T-helper 2 cell treated with Interferon-gamma antibody and Interleukin-4, amounts not matched to agents 5 μg/mL and 100 μg/mL, for 36 hours (primary cell): ENCODE data around the gene CEP68.
"Not testable (repeated sequence)": the region's sequence is repeated elsewhere in the genome, so short reads cannot be mapped to it uniquely, and the experiment has no call there.

Experiments
- DNase-seq: peaks from one replicate; pipeline ENCODE4 v3.0.0; 2021; ENCODE audit warnings: low spot score
- H3K27ac Mint-ChIP-seq: one replicate; pipeline ENCODE4 v1.8.0; 2021; ENCODE audit warnings: mild to moderate bottlenecking, mixed read lengths
- H3K27me3 Mint-ChIP-seq: one replicate; pipeline ENCODE4 v1.8.0; 2021; ENCODE audit warnings: low read depth, mixed read lengths
- H3K36me3 Mint-ChIP-seq: one replicate; pipeline ENCODE4 v1.8.0; 2021; ENCODE audit warnings: low read depth, mixed read lengths
- H3K4me1 Mint-ChIP-seq: one replicate; pipeline ENCODE4 v1.8.0; 2021; ENCODE audit warnings: low read depth, mixed read lengths
- H3K4me3 Mint-ChIP-seq: one replicate; pipeline ENCODE4 v1.8.0; 2022; ENCODE audit warnings: mild to moderate bottlenecking, moderate library complexity, mixed read lengths
- H3K9me3 Mint-ChIP-seq: one replicate; pipeline ENCODE4 v1.8.0; 2021; ENCODE audit warnings: mixed read lengths

The CEP68 gene

DNA sequence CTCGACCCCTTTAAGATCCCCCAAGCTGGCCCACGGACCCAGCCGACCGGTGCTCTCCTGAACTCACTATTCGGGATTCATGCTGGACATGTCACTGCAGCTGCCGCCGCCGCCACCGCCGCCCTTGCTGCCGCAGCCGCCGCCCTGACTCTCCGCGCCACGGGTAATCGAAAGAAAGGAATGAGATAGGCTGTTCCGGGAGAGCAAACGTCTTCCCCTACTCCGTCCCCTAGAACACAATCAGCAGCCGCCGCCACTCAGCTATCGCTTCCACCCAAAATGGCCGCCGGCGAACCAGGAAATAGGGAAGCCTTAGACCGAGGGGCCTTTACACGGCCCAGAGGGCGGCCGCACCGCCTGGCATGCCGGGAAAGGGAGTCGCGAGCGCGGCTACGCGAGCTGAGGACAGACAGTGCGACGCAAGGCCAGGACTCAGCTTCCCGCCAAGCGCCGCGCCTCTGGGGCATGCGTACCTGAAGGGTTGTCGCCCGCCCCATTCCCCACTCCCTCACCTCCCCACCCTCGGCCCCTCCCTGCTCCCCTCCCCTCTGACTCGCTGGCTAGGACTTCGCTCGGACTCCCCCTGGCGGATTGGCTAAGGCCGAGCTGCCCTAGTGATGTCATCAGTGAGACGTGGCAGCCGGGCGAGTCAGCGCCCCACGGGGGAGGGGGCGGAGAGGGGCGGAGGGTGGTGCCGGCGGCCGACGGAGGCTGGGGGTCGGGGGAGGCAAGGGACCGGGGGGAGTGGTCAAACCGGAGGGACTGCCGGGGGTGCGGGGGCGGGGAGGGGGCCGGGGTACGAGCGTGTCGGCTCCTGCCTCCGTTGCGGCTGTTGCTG lies 73.8 kb downstream of the CEP68 start, which contains the start of gene RAB1A:
TSS of gene RAB1A (minus strand) at position 281 of the 838 bp plus-strand sequence. CDS start at position 90, 191 bp downstream.
- H3K36me3 Mint-ChIP-seq = peaks cover 19% of the 10 kb centered on the region
- no peaks in the 10 kb centered on the region for H3K9me3 Mint-ChIP-seq
- H3K4me1 Mint-ChIP-seq = peaks cover 23% of the 10 kb centered on the region
- DNase-seq = peak; percentile 99
- H3K27ac Mint-ChIP-seq = peak within 1 kb of the TSS; percentile 99
- peaks cover 4% of the 10 kb centered on the region for H3K27me3 Mint-ChIP-seq
- H3K4me3 Mint-ChIP-seq = peak within 1 kb of the TSS; percentile 97

DNA sequence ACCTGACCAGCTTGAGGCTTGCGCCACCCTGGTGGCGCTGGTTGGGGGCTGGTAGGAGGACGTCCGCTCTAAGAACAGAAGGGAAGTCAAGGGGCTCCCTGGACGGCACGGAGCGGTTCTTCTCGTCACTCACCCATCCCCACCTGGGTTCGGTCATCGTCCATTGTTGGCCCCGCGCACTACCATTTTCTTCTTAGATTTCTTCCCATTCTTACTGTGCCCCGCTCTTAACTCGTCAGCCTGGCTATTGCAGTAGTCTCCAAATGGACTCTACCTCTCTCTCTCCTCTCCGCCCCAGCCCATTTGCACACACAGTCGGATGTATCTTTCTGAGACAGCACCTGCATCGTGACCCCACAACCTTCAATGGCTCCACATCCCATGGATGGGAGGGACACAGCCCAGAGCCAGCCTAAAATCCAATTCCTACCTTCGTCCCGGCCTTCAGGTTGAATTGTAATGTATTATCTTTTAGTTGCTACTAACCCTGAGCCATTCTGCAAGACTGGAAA lies 74.5 kb downstream of the CEP68 start:
- peaks cover 4% of the 10 kb centered on the region for H3K27me3 Mint-ChIP-seq
- H3K4me3 Mint-ChIP-seq = peak overlapping the region; percentile 97
- no peaks in the 10 kb centered on the region for H3K9me3 Mint-ChIP-seq
- peaks cover 22% of the 10 kb centered on the region for H3K4me1 Mint-ChIP-seq
- H3K27ac Mint-ChIP-seq = peak overlapping the region; percentile 99
- peaks cover 19% of the 10 kb centered on the region for H3K36me3 Mint-ChIP-seq
- no peak for DNase-seq

DNA sequence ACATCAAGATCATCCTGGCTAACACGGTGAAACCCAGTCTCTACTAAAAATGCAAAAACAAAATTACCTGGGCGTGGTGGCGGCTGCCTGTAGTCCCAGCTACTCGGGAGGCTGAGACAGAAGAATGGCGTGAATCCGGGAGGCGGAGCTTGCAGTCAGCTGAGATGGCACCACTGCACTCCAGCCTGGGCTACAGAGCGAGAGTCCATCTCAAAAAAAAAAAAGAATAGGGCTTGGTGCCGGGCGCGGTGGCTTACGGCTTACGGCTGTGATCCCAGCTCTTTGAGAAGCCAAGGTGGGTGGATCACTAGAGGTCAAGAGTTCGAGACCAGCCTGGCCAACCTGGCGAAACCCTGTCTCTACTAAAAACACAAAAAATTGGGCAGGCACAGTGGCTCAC lies 76.7 kb downstream of the CEP68 start:
- Mint-ChIP-seq H3K36me3 (peaks cover 12% of the 10 kb centered on the region), H3K4me1 (peaks cover 13% of the 10 kb centered on the region)
- not testable (repeated sequence) for H3K27ac Mint-ChIP-seq, H3K9me3 Mint-ChIP-seq, DNase-seq, H3K4me3 Mint-ChIP-seq, H3K27me3 Mint-ChIP-seq

DNA sequence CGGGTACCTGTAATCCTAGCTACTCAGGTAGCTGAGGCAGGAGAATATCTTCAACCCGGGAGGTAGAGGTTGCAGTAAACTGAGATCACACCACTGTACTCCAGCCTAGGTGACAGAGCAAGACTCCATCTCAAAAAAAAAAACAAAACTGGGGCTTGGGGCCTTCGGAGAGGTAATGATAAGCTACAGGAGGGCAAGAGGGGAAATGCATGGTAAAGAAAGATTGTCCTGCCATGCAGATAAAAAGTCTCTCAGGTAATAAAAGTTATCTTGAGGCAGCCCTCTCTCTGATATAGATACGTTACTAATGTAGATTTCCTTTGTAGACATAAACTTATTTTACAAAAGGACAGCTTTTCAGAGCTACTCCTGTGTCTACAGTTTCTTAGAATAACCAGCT lies 77.4 kb downstream of the CEP68 start:
- H3K4me3 Mint-ChIP-seq = no peak overlapping the region
- no peak for DNase-seq
- peaks cover 10% of the 10 kb centered on the region for H3K4me1 Mint-ChIP-seq
- peaks cover 8% of the 10 kb centered on the region for H3K36me3 Mint-ChIP-seq
- no peaks in the 10 kb centered on the region for H3K9me3 Mint-ChIP-seq
- H3K27me3 Mint-ChIP-seq = peaks cover 4% of the 10 kb centered on the region
- H3K27ac Mint-ChIP-seq = no peak overlapping the region

DNA sequence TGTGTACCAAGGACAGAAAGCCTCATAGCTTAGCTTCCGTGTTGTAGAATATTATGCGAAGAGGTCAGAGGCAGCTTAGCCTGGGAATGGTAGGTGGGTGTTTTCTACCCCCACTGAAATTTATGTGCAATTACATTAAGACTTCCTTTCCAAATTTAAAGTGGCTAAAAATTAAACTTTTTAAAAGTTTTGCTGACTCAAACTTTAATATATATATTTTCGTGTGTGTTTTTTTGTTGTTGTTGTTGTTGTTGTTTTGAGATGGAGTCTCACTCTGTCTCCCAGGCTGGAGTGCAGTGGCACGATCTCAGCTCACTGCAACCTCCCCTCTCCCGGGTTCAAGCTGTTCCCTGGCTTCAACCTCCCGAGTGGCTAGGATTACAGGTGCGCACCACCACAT lies 77.9 kb downstream of the CEP68 start:
- Mint-ChIP-seq H3K4me1 (peaks cover 6% of the 10 kb centered on the region), H3K27ac (no peak overlapping the region), H3K27me3 (peaks cover 7% of the 10 kb centered on the region), H3K9me3 (no peaks in the 10 kb centered on the region), H3K36me3 (peaks cover 3% of the 10 kb centered on the region), H3K4me3 (no peak overlapping the region)
- DNase-seq = no peak

DNA sequence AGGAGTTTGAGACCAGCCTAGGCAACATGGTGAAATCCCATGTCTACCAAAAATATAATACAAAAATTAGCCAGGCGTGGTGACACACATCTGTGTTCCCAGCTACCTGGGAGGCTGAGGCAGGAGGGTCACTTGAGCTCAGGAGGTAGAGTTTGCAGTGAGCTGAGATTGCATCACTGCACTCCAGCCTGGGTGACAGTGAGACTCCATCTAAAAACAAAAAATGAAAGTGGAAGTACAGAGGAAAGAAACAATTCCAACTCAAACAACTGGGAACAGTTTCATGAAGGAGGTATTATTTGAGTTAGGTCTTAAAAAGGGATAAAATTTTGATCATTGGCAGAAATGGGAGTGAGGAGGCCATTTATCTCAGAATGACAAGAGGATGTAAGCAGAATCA lies 80.0 kb downstream of the CEP68 start:
- H3K27ac Mint-ChIP-seq = no peak overlapping the region
- H3K4me1 Mint-ChIP-seq = peaks cover 1% of the 10 kb centered on the region
- H3K27me3 Mint-ChIP-seq = peaks cover 9% of the 10 kb centered on the region
- DNase-seq = no peak
- H3K4me3 Mint-ChIP-seq = no peak overlapping the region
- no peaks in the 10 kb centered on the region for H3K36me3 Mint-ChIP-seq
- H3K9me3 Mint-ChIP-seq = no peaks in the 10 kb centered on the region
